Bronchial epithelial cell (primary cell): ENCODE measurements around the gene ITGAL. TPM values are rescaled to one million over a fixed set of nuclear protein-coding genes. Genes with fewer than 3 reads are reported as not detected.

Experiments
- DNase-seq: peaks from one replicate; pipeline ENCODE4 v3.0.0-alpha.2; 2010; ENCODE audit warnings: low read depth
- FAIRE-seq: peaks from 2 replicates; lab custom pipeline; 2011; peaks lifted over from hg19 to GRCh38; lab: Jason Lieb, UNC
- H3K27me3 ChIP-seq: 2 replicates; pipeline ENCODE4 v1.5.1; 2011; ENCODE audit warnings: low read length; ENCODE audit not compliant: control insufficient read depth, insufficient read depth
- H3K36me3 ChIP-seq: 2 replicates; pipeline ENCODE4 v1.5.1; 2011; ENCODE audit warnings: low read length; ENCODE audit not compliant: control insufficient read depth, insufficient read depth
- H3K4me3 ChIP-seq: 2 replicates; pipeline ENCODE4 v1.5.1; 2011; ENCODE audit warnings: mild to moderate bottlenecking, low read depth, low read length, control low read depth
- total RNA-seq: library from RNA; depleted of rRNA; stranded (reverse); fragments of >200 nt; gene quantifications from 2 replicates; pipeline ENCODE4 v1.2.1, GENCODE V29; 2014
- TF ChIP-seq, protein P1 (sequence below): IDR thresholded peaks from 2 replicates; pipeline ENCODE4 v1.5.1; 2011; ENCODE audit warnings: mild to moderate bottlenecking, moderate library complexity, low read length, control low read depth, inconsistent platforms; ENCODE audit not compliant: insufficient read depth, severe bottlenecking

ITGAL gene
- total RNA-seq, 1 donor from 2014 or later = not detected

DNA sequence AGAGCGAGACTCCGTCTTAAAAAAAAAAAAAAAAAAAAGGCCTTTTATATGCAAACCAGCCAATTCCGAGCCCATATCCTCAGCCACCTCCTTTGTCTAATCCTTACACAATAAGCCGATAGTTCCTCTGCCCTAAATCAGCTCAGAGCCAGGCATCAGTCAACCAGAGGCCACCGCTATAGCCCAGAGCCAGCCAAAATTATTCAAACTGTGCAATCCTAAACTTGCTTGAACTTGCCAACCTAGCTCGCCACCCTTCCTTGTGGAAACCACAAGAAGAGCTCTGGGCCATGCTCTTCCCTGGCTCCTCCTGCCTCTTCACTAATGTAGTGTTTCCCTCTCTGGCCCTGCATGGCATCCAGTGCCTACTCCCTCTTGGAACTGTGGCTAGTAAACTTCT, 17.7 kb downstream of the ITGAL start:
- TF ChIP-seq, protein P1, sequence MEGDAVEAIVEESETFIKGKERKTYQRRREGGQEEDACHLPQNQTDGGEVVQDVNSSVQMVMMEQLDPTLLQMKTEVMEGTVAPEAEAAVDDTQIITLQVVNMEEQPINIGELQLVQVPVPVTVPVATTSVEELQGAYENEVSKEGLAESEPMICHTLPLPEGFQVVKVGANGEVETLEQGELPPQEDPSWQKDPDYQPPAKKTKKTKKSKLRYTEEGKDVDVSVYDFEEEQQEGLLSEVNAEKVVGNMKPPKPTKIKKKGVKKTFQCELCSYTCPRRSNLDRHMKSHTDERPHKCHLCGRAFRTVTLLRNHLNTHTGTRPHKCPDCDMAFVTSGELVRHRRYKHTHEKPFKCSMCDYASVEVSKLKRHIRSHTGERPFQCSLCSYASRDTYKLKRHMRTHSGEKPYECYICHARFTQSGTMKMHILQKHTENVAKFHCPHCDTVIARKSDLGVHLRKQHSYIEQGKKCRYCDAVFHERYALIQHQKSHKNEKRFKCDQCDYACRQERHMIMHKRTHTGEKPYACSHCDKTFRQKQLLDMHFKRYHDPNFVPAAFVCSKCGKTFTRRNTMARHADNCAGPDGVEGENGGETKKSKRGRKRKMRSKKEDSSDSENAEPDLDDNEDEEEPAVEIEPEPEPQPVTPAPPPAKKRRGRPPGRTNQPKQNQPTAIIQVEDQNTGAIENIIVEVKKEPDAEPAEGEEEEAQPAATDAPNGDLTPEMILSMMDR = no peak
- FAIRE-seq = no peak
- Histone ChIP-seq H3K27me3 (no peaks in the 10 kb centered on the region), H3K36me3 (no peaks in the 10 kb centered on the region), H3K4me3 (no peak overlapping the region)
- peak; percentile 97 for DNase-seq

DNA sequence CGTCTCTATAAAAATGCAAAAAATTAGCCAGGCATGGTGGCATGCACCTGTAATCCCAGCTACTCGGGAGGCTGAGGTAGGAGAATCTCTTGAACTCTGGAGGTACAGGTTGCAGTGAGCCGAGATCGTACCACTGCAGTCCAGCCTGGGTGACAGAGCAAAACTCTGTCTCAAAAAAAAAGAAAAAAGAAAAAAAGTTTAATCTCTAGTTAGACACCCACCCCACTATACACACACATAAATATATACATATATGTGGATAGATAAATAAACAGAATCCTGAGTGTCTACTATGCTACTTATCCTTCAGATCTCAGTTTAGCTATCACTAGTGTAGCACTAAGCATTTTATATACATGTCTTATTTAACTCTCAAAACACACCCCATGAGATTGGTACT, 18.7 kb downstream of the ITGAL start:
- TF ChIP-seq, protein P1 = no peak
- DNase-seq (no peak), FAIRE-seq (no peak)
- Histone ChIP-seq H3K36me3 (no peaks in the 10 kb centered on the region), H3K27me3 (no peaks in the 10 kb centered on the region), H3K4me3 (no peak overlapping the region)

DNA sequence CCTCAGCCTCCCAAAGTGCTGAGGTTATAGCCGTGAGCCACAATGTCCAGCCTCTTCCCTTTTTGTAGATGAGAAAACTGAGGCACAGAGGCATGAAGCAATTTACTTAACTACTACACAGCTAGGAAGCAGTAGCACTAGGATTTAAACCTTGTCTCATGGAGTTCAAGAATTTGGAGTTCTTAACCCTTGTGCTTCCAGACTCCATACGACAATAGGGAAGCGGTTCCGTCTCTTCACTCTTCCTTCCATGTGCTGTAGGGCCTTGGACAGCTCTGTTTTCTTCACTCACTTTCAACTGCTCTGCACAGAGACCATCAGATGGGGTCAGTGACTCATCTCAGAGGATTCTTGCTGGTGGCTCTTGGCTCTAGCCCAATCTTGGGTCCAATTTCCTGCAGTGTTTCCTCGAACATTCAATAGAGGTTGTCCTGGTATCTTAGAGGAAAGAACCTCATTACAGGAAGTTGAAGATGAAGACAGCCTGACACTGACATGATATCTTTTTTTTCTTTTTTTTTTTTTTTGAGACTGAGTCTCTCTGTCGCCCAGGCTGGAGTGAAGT, 19.3 kb downstream of the ITGAL start:
- peak; percentile 61 for DNase-seq
- Histone ChIP-seq H3K36me3 (no peaks in the 10 kb centered on the region), H3K4me3 (no peak overlapping the region), H3K27me3 (no peaks in the 10 kb centered on the region)
- TF ChIP-seq, protein P1 = no peak
- FAIRE-seq = no peak

DNA sequence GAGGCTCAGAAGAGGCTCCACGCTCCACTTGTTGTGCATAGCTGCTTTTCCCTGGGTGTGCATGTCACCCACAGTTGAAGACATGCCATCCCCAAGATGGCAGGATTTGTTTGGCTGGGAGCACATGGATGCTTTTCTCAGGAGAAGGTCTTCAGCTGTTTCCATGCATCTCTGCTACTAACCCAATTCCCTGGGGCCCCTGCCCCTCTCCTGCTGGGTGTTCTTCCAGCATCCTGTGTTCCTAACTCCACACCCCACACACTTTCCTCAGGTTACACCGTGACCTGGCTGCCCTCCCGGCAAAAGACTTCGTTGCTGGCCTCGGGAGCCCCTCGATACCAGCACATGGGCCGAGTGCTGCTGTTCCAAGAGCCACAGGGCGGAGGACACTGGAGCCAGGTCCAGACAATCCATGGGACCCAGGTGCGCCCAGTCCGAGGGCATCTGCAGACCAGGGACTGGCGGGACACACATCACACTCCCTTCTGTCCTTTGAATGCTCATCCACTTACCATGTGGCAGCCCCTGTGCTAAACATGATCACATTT, 21.5 kb downstream of the ITGAL start:
- DNase-seq = no peak
- no peaks in the 10 kb centered on the region for H3K27me3 ChIP-seq

DNA sequence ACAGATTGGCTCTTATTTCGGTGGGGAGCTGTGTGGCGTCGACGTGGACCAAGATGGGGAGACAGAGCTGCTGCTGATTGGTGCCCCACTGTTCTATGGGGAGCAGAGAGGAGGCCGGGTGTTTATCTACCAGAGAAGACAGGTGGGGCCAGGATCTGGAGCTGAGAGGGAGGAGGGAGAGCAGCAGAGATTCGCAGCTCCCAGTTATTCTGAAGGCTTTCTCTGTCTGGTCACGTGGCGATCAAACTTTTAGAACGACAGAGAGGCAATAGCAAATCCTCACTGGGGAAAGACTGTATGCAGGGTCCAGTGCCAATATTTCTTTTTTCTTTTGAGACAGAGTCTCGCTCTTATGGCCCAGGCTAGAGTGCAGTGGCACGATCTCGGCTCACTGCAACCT, 22.2 kb downstream of the ITGAL start:
- FAIRE-seq = no peak
- TF ChIP-seq, protein P1 = no peak

More for the DNA sequence above, 21.5 kb downstream of the ITGAL start:
- no peaks in the 10 kb centered on the region for H3K36me3 ChIP-seq
- TF ChIP-seq, protein P1 = no peak
- no peak for FAIRE-seq
- H3K4me3 ChIP-seq = no peak overlapping the region

DNA sequence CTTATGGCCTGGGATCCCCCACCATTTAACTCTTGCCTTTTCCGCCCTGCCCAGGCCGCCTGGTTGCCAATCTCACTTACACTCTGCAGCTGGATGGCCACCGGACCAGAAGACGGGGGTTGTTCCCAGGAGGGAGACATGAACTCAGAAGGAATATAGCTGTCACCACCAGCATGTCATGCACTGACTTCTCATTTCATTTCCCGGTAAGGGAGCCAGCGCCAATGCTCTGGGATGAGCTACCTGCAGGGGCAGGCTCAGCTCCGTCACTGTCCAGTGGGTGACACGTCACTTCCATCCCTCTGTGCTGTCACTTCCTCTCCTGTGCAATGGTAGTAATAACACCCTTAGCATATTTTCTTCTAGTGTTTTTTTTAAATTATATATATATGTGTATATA, 26.7 kb downstream of the ITGAL start:
- Histone ChIP-seq H3K27me3 (no peaks in the 10 kb centered on the region), H3K36me3 (no peaks in the 10 kb centered on the region), H3K4me3 (no peak overlapping the region)
- no peak for FAIRE-seq
- TF ChIP-seq, protein P1 = no peak
- no peak for DNase-seq

More for the DNA sequence above, 22.2 kb downstream of the ITGAL start:
- DNase-seq = no peak
- Histone ChIP-seq H3K27me3 (no peaks in the 10 kb centered on the region), H3K36me3 (no peaks in the 10 kb centered on the region), H3K4me3 (no peak overlapping the region)
